Osteocyte (in vitro differentiated cells): ENCODE measurements around the gene PRPF31. TPM values are rescaled to one million over a fixed set of nuclear protein-coding genes. Genes with fewer than 3 reads are reported as not detected.

Source experiments
- DNase-seq: peaks from one replicate; pipeline ENCODE4 v3.0.0; 2021; ENCODE audit warnings: mixed read lengths; ENCODE audit not compliant: unreplicated experiment; ENCODE audit errors: extremely low spot score
- H3K27ac Mint-ChIP-seq: one replicate; pipeline ENCODE4 v1.8.0; 2021; ENCODE audit warnings: mild to moderate bottlenecking, mixed read lengths; ENCODE audit not compliant: unreplicated experiment
- H3K27me3 Mint-ChIP-seq: one replicate; pipeline ENCODE4 v1.8.0; 2021; ENCODE audit warnings: mixed read lengths; ENCODE audit not compliant: unreplicated experiment
- H3K36me3 Mint-ChIP-seq: one replicate; pipeline ENCODE4 v1.8.0; 2021; ENCODE audit warnings: mixed read lengths; ENCODE audit not compliant: unreplicated experiment
- H3K4me1 Mint-ChIP-seq: one replicate; pipeline ENCODE4 v1.8.0; 2021; ENCODE audit warnings: mixed read lengths; ENCODE audit not compliant: unreplicated experiment
- H3K4me3 Mint-ChIP-seq: one replicate; pipeline ENCODE4 v1.8.0; 2021; ENCODE audit warnings: mild to moderate bottlenecking, moderate library complexity, mixed read lengths; ENCODE audit not compliant: unreplicated experiment
- H3K9me3 Mint-ChIP-seq: one replicate; pipeline ENCODE4 v1.8.0; 2021; ENCODE audit warnings: mixed read lengths; ENCODE audit not compliant: unreplicated experiment
- CTCF ChIP-seq: fragments of 200-600 bp; sonication (generic); IDR thresholded peaks from 2 replicates; pipeline ENCODE4 v1.5.0; 2021; ENCODE audit warnings: antibody characterized with exemption, mild to moderate bottlenecking, moderate library complexity
- total RNA-seq: library from RNA; stranded (reverse); gene quantifications from 2 replicates; pipeline ENCODE4 v1.2.1, GENCODE V29; 2021

Gene PRPF31
- total RNA-seq, 1 donor from 2014 or later: 68.4 TPM

- Mint-ChIP-seq H3K9me3 (no peaks in the 10 kb centered on the region), H3K4me3 (no peak overlapping the region), H3K27me3 (no peaks in the 10 kb centered on the region), H3K36me3 (peaks cover 24% of the 10 kb centered on the region), H3K27ac (no peak overlapping the region), H3K4me1 (no peaks in the 10 kb centered on the region)
- DNase-seq: no peak
- TF ChIP-seq CTCF: no peak
Observed at GRCh38 chr19:54125713-54126112, 10.2 kb downstream of the PRPF31 start.

DNA sequence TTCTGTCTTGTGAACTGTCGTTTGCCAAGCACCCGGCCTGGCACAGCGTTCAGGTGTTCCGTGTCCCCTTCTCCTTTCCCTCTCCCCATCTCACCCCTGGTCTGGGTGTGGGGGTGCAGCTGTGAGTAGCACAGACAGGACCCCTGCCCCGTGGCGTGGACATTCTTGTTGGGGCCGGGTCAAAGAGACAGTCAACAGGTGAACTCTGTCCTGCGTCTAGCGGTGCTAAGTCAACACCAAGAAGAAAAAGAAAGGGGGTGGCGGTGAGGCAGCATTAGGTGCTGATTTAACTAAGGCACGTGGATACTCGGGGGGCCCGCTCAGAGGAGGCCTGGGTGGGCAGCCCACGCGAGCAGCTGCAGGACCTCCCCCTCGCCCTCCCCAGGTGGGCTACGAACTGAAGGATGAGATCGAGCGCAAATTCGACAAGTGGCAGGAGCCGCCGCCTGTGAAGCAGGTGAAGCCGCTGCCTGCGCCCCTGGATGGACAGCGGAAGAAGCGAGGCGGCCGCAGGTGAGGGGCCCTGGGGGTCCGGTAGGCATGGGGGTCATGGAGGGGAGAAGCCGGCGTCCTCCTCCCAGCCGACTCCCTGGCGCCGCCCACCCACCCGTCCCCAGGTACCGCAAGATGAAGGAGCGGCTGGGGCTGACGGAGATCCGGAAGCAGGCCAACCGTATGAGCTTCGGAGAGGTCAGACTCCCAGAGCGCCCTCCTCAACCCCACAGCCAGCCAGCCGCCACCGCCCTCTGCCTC, 12.3 kb downstream of the PRPF31 start:
- DNase-seq: no peak
- H3K27ac Mint-ChIP-seq: no peak overlapping the region
- H3K9me3 Mint-ChIP-seq: no peaks in the 10 kb centered on the region
- H3K4me1 Mint-ChIP-seq: no peaks in the 10 kb centered on the region
- H3K27me3 Mint-ChIP-seq: no peaks in the 10 kb centered on the region
- no peak for TF ChIP-seq CTCF
- peaks cover 16% of the 10 kb centered on the region for H3K36me3 Mint-ChIP-seq
- H3K4me3 Mint-ChIP-seq: no peak overlapping the region

DNA sequence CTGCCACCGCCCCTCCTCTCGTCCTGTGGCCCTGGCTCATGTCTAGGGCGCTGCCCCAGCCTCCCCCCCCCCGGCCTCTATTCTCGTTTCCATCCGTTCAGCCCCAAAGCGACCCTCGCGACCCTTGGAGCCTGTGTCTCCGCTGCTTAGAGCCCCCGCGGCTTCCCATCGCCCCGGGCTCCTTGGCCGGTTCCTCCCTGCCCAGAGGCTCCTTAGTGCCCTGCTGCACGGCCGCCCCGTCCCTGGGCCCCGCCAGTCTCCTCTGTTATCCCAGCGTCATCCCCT, 12.8 kb downstream of the PRPF31 start:
- H3K4me1 Mint-ChIP-seq: no peaks in the 10 kb centered on the region
- no peak overlapping the region for H3K27ac Mint-ChIP-seq
- no peak overlapping the region for H3K4me3 Mint-ChIP-seq
- no peaks in the 10 kb centered on the region for H3K9me3 Mint-ChIP-seq
- DNase-seq: no peak
- H3K36me3 Mint-ChIP-seq: peaks cover 14% of the 10 kb centered on the region
- TF ChIP-seq CTCF: no peak
- H3K27me3 Mint-ChIP-seq: no peaks in the 10 kb centered on the region

DNA sequence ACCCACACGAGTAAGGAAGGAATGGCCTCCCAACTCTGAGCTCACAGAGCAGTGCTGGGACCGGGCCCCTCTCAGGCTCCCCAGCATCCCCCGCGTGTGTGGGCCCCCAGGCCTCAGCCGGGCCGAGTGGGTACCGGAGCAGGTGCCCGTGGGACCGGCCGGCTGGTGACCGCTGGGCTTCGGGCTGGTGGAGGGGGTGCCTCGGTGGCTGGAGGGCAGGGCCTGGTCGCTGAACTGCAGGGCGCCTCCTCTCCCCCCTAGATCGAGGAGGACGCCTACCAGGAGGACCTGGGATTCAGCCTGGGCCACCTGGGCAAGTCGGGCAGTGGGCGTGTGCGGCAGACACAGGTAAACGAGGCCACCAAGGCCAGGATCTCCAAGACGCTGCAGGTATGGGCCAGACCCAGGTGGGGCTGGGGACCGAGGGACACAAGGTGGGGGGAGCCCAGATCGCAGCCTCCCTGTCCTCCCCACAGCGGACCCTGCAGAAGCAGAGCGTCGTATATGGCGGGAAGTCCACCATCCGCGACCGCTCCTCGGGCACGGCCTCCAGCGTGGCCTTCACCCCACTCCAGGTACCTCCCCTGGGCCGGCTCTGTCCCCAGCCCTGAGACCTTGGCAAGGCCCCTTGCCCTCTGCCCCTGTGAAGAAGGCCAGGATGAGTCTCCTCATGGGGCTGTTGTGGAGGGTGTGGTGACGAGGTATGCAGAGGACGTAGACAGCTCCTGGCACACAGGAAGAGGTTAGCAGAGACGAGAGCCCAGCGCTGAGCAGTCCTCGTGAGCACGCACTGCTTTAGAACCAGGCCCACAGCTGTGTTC, 13.5 kb downstream of the PRPF31 start:
- DNase-seq: no peak
- no peak for TF ChIP-seq CTCF
- H3K4me3 Mint-ChIP-seq: no peak overlapping the region
- H3K4me1 Mint-ChIP-seq: no peaks in the 10 kb centered on the region
- no peaks in the 10 kb centered on the region for H3K27me3 Mint-ChIP-seq
- no peaks in the 10 kb centered on the region for H3K9me3 Mint-ChIP-seq
- H3K36me3 Mint-ChIP-seq: peaks cover 13% of the 10 kb centered on the region
- no peak overlapping the region for H3K27ac Mint-ChIP-seq

DNA sequence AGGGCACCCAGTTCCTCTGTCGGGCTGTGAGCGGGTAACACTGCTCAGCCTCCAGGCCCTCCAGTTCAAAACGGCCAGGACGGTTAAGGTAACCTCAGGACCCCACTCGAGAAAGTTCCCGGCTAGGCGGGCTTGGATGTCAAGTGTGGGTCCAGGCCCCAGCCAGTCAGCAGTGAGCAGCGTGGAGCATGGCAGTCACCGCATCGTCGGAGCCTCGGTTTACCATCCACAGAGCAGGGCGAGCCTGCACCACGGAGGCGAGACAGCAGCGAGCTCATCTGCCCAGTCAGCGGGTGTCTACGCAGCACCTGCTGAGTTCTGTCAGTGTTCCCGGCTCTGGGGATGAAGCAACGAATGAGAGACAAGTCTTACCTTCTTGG, 14.1 kb downstream of the PRPF31 start:
- H3K4me3 Mint-ChIP-seq: no peak overlapping the region
- no peaks in the 10 kb centered on the region for H3K9me3 Mint-ChIP-seq
- H3K27ac Mint-ChIP-seq: no peak overlapping the region
- H3K27me3 Mint-ChIP-seq: peaks cover 5% of the 10 kb centered on the region
- no peak for DNase-seq
- H3K36me3 Mint-ChIP-seq: peaks cover 11% of the 10 kb centered on the region
- no peak for TF ChIP-seq CTCF
- no peaks in the 10 kb centered on the region for H3K4me1 Mint-ChIP-seq
